Hepatocyte (in vitro differentiated cells): ENCODE measurements around the gene RASA1. TPM values are rescaled to one million over a fixed set of nuclear protein-coding genes. Genes with fewer than 3 reads are reported as not detected.

Experiments
- DNase-seq: peaks from one replicate; pipeline ENCODE4 v3.0.0-alpha.2; 2016; ENCODE audit warnings: low spot score
- H2AFZ ChIP-seq: fragments of 200-600 bp; sonication (generic); 2 replicates; pipeline ENCODE4 v1.6.0; 2016; ENCODE audit warnings: antibody characterized with exemption, mild to moderate bottlenecking
- H3K27ac ChIP-seq: fragments of 200-600 bp; sonication (generic); 2 replicates; pipeline ENCODE4 v1.5.1; 2016; ENCODE audit warnings: mild to moderate bottlenecking
- H3K27me3 ChIP-seq: fragments of 200-600 bp; sonication (generic); 2 replicates; pipeline ENCODE4 v1.6.1; 2016
- H3K36me3 ChIP-seq: fragments of 200-600 bp; sonication (generic); replicated peaks from 2 replicates; pipeline ENCODE4 v1.5.1; 2016; ENCODE audit warnings: low read depth; ENCODE audit not compliant: insufficient read depth
- H3K4me1 ChIP-seq: fragments of 200-600 bp; sonication (generic); 2 replicates; pipeline ENCODE4 v1.5.1; 2016; ENCODE audit warnings: mild to moderate bottlenecking, moderate library complexity; ENCODE audit not compliant: insufficient read depth
- H3K4me2 ChIP-seq: fragments of 200-600 bp; sonication (generic); 2 replicates; pipeline ENCODE4 v1.6.0; 2016
- H3K4me3 ChIP-seq: fragments of 200-600 bp; sonication (generic); 2 replicates; pipeline ENCODE4 v1.5.1; 2016; ENCODE audit warnings: mild to moderate bottlenecking
- H3K79me2 ChIP-seq: fragments of 200-600 bp; sonication (generic); 2 replicates; pipeline ENCODE4 v1.6.0; 2017; ENCODE audit warnings: mild to moderate bottlenecking
- H3K9me2 ChIP-seq: fragments of 200-600 bp; sonication (generic); replicated peaks from 2 replicates; pipeline ENCODE4 v1.6.0; 2017; ENCODE audit warnings: mild to moderate bottlenecking; ENCODE audit not compliant: insufficient read depth
- H3K9me3 ChIP-seq: fragments of 200-600 bp; sonication (generic); 2 replicates; pipeline ENCODE4 v1.5.1; 2016; ENCODE audit warnings: low read depth, mild to moderate bottlenecking
- H4K20me1 ChIP-seq: fragments of 200-600 bp; sonication (generic); 2 replicates; pipeline ENCODE4 v1.6.0; 2016; ENCODE audit warnings: mild to moderate bottlenecking; ENCODE audit not compliant: insufficient read depth, poor library complexity, severe bottlenecking
- EZH2 ChIP-seq: fragments of 200-600 bp; sonication (generic); IDR thresholded peaks from 2 replicates; pipeline ENCODE4 v1.6.1; 2016; ENCODE audit warnings: antibody characterized with exemption, mild to moderate bottlenecking, borderline replicate concordance
- EZH2phosphoT487 ChIP-seq: fragments of 200-600 bp; sonication (generic); IDR thresholded peaks from one replicate; pipeline ENCODE4 v1.6.1; 2018; ENCODE audit warnings: antibody characterized with exemption, mild to moderate bottlenecking, low read depth, moderate library complexity; ENCODE audit not compliant: unreplicated experiment, severe bottlenecking
- WGBS: methylation state at CpG from one replicate; pipeline ENCODE4 v1.1.6; 2016; ENCODE audit warnings: low lambda C conversion rate; ENCODE audit errors: missing lambda C conversion rate; 5-methylcytosine and 5-hydroxymethylcytosine counted together
- polyA plus RNA-seq: library from polyadenylated mRNA; unstranded; fragments of >200 nt; fragmentation: Nextera tagmentation; extraction: Ambion mirVana; gene quantifications from 2 replicates; pipeline ENCODE4 v1.2.1, GENCODE V29; 2016
- total RNA-seq: library from RNA; depleted of rRNA; stranded (reverse); fragments of >200 nt; gene quantifications from 2 replicates; pipeline ENCODE4 v1.2.3, GENCODE V29; 2014
- TF ChIP-seq, protein P1 (sequence below): fragments of 200-600 bp; sonication (generic); IDR thresholded peaks from 2 replicates; pipeline ENCODE4 v1.5.1; 2016; ENCODE audit warnings: antibody characterized with exemption, mild to moderate bottlenecking; ENCODE audit not compliant: poor library complexity

RASA1 gene
- total and polyA plus RNA-seq, 2 experiments from 2014 or later: 13.7 to 33.5 TPM

DNA sequence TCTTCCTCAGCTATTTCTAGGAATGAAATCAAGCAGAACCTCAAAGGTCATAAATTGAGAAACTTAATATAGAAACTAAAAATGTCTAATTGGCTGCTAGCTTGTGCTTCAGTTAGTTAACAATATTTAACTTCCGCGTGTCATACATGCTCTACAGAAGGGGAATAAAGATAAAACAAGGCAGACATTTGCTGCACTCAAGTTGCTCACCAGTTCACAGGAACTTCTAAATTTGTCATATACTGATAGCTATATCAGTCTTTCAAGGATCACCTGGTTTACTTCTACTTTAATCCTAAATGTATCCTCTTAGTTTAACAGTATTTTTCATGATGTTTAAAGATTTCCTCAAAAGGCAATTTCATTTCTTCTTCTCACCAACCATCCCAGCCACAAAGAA, 136.7 kb downstream of the RASA1 start:
- H4K20me1 ChIP-seq: no peaks in the 10 kb centered on the region
- H3K4me1 ChIP-seq: no peaks in the 10 kb centered on the region
- H3K36me3 ChIP-seq: peaks cover 4% of the 10 kb centered on the region
- no peak overlapping the region for H3K27ac ChIP-seq
- H3K4me2 ChIP-seq: no peak overlapping the region
- no peaks in the 10 kb centered on the region for H3K9me3 ChIP-seq
- no peaks in the 10 kb centered on the region for H3K79me2 ChIP-seq
- no peak overlapping the region for H3K4me3 ChIP-seq
- DNase-seq: no peak
- H2AFZ ChIP-seq: no peak overlapping the region
- no peaks in the 10 kb centered on the region for H3K9me2 ChIP-seq
- WGBS: 92% methylated on average over 2 of the region's 2 CpGs
- no peaks in the 10 kb centered on the region for H3K27me3 ChIP-seq
- TF ChIP-seq, protein P1, sequence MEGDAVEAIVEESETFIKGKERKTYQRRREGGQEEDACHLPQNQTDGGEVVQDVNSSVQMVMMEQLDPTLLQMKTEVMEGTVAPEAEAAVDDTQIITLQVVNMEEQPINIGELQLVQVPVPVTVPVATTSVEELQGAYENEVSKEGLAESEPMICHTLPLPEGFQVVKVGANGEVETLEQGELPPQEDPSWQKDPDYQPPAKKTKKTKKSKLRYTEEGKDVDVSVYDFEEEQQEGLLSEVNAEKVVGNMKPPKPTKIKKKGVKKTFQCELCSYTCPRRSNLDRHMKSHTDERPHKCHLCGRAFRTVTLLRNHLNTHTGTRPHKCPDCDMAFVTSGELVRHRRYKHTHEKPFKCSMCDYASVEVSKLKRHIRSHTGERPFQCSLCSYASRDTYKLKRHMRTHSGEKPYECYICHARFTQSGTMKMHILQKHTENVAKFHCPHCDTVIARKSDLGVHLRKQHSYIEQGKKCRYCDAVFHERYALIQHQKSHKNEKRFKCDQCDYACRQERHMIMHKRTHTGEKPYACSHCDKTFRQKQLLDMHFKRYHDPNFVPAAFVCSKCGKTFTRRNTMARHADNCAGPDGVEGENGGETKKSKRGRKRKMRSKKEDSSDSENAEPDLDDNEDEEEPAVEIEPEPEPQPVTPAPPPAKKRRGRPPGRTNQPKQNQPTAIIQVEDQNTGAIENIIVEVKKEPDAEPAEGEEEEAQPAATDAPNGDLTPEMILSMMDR: no peak
- TF ChIP-seq EZH2phosphoT487 (no peak), EZH2 (no peak)

DNA sequence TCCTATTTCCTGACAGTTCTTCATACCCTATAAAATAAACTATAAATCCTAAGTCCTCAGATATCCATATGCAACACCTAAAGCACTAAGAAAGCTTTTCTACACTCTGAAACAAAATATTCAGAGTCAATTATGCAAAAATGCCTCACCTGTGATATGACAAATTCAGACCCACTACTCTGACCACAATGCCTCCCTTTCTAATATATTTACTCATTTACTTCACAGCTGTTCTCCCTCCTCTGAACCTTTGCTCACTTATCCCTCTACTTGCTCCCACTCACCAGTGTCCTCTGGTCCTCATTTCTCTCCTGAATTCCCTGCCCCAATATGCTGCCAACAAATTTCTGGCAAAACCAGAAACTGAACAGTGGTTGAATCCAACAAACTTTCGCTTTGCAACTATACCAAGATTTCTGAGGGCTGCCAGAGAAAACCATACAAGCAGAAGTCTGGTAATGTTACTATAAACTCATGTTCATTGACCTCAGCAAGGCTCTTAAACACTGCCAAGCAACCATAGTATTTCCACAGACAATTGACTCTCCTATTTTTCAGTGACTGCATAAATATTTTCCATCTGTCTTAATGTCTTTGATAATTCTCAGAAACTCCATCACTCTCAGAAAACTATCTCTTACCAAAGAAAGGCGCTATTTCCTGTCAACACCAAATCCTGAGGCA, 137.9 kb downstream of the RASA1 start:
- Histone ChIP-seq H3K36me3 (peaks cover 4% of the 10 kb centered on the region), H3K4me2 (no peak overlapping the region), H3K4me3 (no peak overlapping the region), H3K9me3 (no peaks in the 10 kb centered on the region), H2AFZ (no peak overlapping the region), H4K20me1 (no peaks in the 10 kb centered on the region), H3K9me2 (no peaks in the 10 kb centered on the region), H3K27ac (no peak overlapping the region), H3K4me1 (no peaks in the 10 kb centered on the region), H3K79me2 (peaks cover 6% of the 10 kb centered on the region), H3K27me3 (no peaks in the 10 kb centered on the region)
- no peak for DNase-seq
- no peak for TF ChIP-seq EZH2
- TF ChIP-seq, protein P1: no peak
- TF ChIP-seq EZH2phosphoT487: no peak
- WGBS: 98% methylated on average over 2 of the region's 2 CpGs

DNA sequence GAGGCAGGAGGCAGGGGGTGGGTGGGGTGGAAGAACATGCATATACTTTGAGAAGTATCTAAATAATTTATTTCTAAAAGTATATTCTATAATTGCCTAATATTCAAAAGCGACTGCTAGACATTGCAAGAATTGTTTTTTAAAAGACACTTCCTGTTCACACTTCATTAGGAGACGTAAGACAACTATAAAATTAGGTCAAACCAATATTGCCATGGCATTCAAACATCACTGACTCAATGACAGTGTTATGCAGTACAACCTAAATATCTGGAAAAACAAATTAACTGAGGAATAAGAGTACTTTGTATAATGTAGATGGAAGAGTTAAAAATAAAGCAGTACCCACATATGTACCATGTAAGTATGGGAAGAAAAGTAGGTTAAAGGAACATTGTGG, 140.5 kb downstream of the RASA1 start:
- Histone ChIP-seq H3K4me2 (no peak overlapping the region), H3K79me2 (peaks cover 17% of the 10 kb centered on the region), H3K36me3 (peaks cover 4% of the 10 kb centered on the region), H3K4me3 (no peak overlapping the region), H3K27me3 (no peaks in the 10 kb centered on the region), H3K9me2 (no peaks in the 10 kb centered on the region), H3K27ac (no peak overlapping the region), H4K20me1 (no peaks in the 10 kb centered on the region), H2AFZ (no peak overlapping the region), H3K9me3 (no peaks in the 10 kb centered on the region), H3K4me1 (peaks cover 8% of the 10 kb centered on the region)
- no peak for TF ChIP-seq EZH2
- TF ChIP-seq, protein P1: no peak
- no peak for TF ChIP-seq EZH2phosphoT487
- 94% methylated on average over 2 of the region's 2 CpGs for WGBS
- DNase-seq: no peak
